ENCODE results near the gene DAAM1. TPM values are rescaled to one million over a fixed set of nuclear protein-coding genes. Genes with fewer than 3 reads are reported as not detected.

DAAM1 gene
- total RNA-seq, 1 donor from 2014 or later, result 39.5 TPM

GRCh38 chr14:59229653-59230406, 41.4 kb downstream of the DAAM1 start:
- TF ChIP-seq CTCF (IDR thresholded peaks at IDR 0.05), result no peak
- no peak for TF ChIP-seq EZH2phosphoT487 (IDR thresholded peaks at IDR 0.05)
- no peak for TF ChIP-seq EZH2 (IDR thresholded peaks at IDR 0.05)
- Histone ChIP-seq H2AFZ (replicated peaks) (no peak overlapping the region), H3K9ac (no peak overlapping the region), H3K9me3 (ENCODE audit: low read depth) (no peaks in the 10 kb centered on the region), H3K36me3 (no peaks in the 10 kb centered on the region), H3F3A (ENCODE audit: low read depth) (no peaks in the 10 kb centered on the region), H3K4me2 (no peak overlapping the region), H3K4me1 (peaks cover 9% of the 10 kb centered on the region), H3K79me2 (ENCODE audit: low read depth) (peaks cover 48% of the 10 kb centered on the region), H4K20me1 (ENCODE audit: low read depth) (no peaks in the 10 kb centered on the region), H3K4me3 (no peak overlapping the region), H3K27me3 (no peaks in the 10 kb centered on the region), H3K27ac (no peak overlapping the region)
- Mint-ChIP-seq H3K9me3 (peaks cover 20% of the 10 kb centered on the region), H3K36me3 (peaks cover 12% of the 10 kb centered on the region), H3K4me1 (no peaks in the 10 kb centered on the region), H3K27ac (no peak overlapping the region), H3K27me3 (ENCODE audit: insufficient read depth, low read depth) (no peaks in the 10 kb centered on the region), H3K4me3 (no peak overlapping the region)
- DNase-seq (ENCODE audit: low spot score), result no peak

- Mint-ChIP-seq H3K36me3 (peaks cover 18% of the 10 kb centered on the region), H3K27ac (no peak overlapping the region), H3K4me3 (no peak overlapping the region), H3K27me3 (ENCODE audit: insufficient read depth, low read depth) (no peaks in the 10 kb centered on the region), H3K4me1 (no peaks in the 10 kb centered on the region), H3K9me3 (peaks cover 27% of the 10 kb centered on the region)
- Histone ChIP-seq H3K27me3 (no peaks in the 10 kb centered on the region), H3K4me3 (no peak overlapping the region), H3K36me3 (no peaks in the 10 kb centered on the region), H3K9ac (no peak overlapping the region), H3K79me2 (ENCODE audit: low read depth) (peaks cover 51% of the 10 kb centered on the region), H4K20me1 (ENCODE audit: low read depth) (no peaks in the 10 kb centered on the region), H3K4me2 (no peak overlapping the region), H3K4me1 (peaks cover 7% of the 10 kb centered on the region), H3F3A (ENCODE audit: low read depth) (no peaks in the 10 kb centered on the region), H3K9me3 (ENCODE audit: low read depth) (no peaks in the 10 kb centered on the region), H2AFZ (replicated peaks) (no peak overlapping the region), H3K27ac (no peak overlapping the region)
- DNase-seq (ENCODE audit: low spot score), result no peak
- TF ChIP-seq EZH2 (IDR thresholded peaks at IDR 0.05) (no peak), EZH2phosphoT487 (IDR thresholded peaks at IDR 0.05) (no peak), CTCF (IDR thresholded peaks at IDR 0.05) (no peak)
Measured at GRCh38 chr14:59236195-59236594, 47.7 kb downstream of the DAAM1 start.

- H3K36me3 ChIP-seq, result no peaks in the 10 kb centered on the region
- no peak overlapping the region for H3K4me2 ChIP-seq
- no peak overlapping the region for H3K27ac Mint-ChIP-seq
Measured at GRCh38 chr14:59238216-59238615, 49.7 kb downstream of the DAAM1 start.

More at GRCh38 chr14:59238216-59238615, 49.7 kb downstream of the DAAM1 start:
- no peak overlapping the region for H3K4me3 ChIP-seq
- H3K79me2 ChIP-seq (ENCODE audit: low read depth), result peaks cover 53% of the 10 kb centered on the region
- no peak overlapping the region for H2AFZ ChIP-seq (replicated peaks)
- peaks cover 16% of the 10 kb centered on the region for H3K4me1 ChIP-seq
- Mint-ChIP-seq H3K27me3 (ENCODE audit: insufficient read depth, low read depth) (no peaks in the 10 kb centered on the region), H3K4me1 (peaks cover 2% of the 10 kb centered on the region), H3K36me3 (peaks cover 26% of the 10 kb centered on the region), H3K4me3 (no peak overlapping the region), H3K9me3 (peaks cover 24% of the 10 kb centered on the region)
- no peak overlapping the region for H3K27ac ChIP-seq
- no peak overlapping the region for H3K9ac ChIP-seq
- no peak for DNase-seq (ENCODE audit: low spot score)
- TF ChIP-seq EZH2phosphoT487 (IDR thresholded peaks at IDR 0.05) (no peak), EZH2 (IDR thresholded peaks at IDR 0.05) (no peak), CTCF (IDR thresholded peaks at IDR 0.05) (no peak)
- H4K20me1 ChIP-seq (ENCODE audit: low read depth), result no peaks in the 10 kb centered on the region
- no peaks in the 10 kb centered on the region for H3F3A ChIP-seq (ENCODE audit: low read depth)
- H3K9me3 ChIP-seq (ENCODE audit: low read depth), result no peaks in the 10 kb centered on the region
- no peaks in the 10 kb centered on the region for H3K27me3 ChIP-seq
